Measurements from ENCODE around the gene TTC3.

GRCh38 chr21:37208741-37209225, 135.7 kb downstream of the TTC3 start:
- TF ChIP-seq EZH2 (optimal IDR thresholded peaks at IDR 0.05; ENCODE audit: low read depth, low read length) (no peak), CTCF (IDR thresholded peaks at IDR 0.05; ENCODE audit: low read length) (no peak), EZH2phosphoT487 (IDR thresholded peaks at IDR 0.05; ENCODE audit: low read length) (no peak)

All from MM.1S (cell line).